ENCODE data around the gene NSG2.

The NSG2 gene

DNA sequence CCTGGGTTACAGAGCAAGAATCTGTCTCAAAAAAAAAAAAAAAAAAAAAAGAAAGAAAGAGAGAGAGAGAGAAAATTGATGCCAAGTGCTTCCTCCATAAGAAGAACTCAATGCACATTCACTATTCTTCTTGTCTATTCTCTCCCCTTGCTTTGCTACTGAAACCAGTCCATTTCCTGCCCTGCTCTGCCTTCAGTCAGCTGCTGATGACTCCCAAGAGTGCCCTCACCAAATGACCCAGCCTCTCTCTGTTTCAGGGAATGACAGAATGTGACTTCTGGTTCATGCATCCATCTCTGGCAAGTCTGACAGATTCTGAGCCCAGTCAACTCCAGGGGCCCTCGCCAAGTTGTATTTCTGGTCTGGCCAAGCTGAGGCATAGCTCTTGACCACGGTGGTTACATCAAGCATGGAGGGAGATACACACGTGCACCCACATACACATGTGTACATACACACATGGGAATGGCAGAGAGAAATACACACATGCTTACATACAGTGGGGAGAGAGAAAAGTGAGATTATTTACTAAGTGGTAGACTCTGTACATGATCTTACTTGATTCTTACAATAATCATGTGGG, 106.2 kb downstream of the NSG2 start:
- no peak for DNase-seq (ENCODE audit: low read depth)

DNA sequence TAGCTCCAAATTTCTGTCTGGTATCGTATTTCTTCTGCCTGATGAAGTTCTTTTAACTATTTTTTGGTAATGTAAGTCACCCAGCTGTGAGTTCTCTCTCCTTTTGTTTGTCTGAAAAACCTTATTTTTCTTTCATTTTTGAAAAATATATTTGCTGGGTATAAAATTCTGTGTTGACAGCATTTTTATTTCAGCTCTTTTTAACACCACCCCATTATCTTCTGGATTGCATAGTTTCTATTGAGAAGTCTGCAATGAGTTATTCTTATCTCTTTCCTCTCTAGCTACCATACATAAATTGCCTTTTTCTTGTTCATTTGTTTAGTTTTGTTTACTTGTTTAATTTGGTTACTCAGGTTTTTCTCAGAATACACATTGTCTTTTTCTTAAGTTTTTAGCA, 109.1 kb downstream of the NSG2 start:
- no peak for DNase-seq (ENCODE audit: low read depth)

DNA sequence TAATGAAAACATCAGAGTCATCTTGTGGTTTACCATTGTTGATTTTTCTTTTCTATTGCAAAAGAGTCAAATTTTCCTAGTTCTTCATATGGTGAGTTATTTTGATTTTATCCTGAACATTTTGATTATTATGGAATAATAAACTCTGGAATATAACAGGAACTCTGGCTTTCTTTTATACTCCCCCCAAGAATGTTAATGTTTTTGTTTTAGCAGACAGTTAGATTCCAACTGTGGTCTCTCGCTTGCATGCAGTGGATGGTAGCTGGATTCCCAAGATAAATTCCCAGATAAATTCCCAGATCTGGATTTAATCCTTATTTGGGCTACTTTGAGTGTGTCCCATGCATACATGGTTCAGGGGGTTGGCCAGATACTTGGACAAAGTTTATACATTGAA, 109.8 kb downstream of the NSG2 start:
- no peak for DNase-seq (ENCODE audit: low read depth)

DNA sequence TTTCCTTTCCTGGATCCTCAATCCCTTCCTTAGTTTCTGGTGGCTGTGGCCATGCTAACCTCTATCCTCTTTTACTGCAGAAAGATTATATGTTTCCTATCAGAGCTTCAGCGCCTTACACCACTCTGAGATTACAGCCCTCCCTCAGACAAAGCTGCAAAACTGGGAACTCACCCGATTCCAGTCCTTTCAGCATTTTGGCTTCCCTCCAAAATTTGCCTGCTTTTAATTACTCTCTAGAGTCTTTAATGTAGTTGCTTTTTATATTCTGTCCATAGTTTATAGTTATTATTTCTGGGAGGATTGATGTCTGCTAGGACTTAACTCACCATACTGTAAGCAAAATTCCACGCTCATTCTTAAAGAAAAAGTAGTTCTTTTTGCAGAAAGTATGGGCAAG, 110.2 kb downstream of the NSG2 start:
- DNase-seq (ENCODE audit: low read depth): no peak

DNA sequence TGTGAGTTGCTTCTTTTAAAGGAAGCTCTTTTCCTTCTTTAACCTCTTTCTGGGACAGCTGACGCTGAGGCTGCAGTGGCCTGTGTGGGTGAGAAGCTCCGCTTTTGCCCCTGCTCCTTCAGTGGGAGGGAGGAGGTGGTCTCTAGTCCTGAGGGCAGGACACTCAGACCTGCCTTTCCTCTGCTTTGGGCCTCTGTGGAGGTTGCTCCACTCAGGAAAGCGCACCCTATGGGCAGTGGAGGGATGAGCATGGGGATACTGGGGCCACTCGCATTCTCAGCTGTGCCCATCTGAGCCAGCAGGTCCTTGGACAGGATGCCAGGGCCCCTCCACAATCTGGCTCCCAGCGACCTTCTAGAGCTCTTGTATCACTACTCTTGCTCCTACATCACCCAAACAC, 111.5 kb downstream of the NSG2 start:
- no peak for DNase-seq (ENCODE audit: low read depth)
